IMR-90 (cell line): ENCODE measurements around the gene LRRC15. TPM values are rescaled to one million over a fixed set of nuclear protein-coding genes. Genes with fewer than 3 reads are reported as not detected.

Source experiments
- ATAC-seq: fragments of 200-7000 bp; cut with Tn5 transposase; 2 replicates; pipeline ENCODE4 v1.9.1; 2020; ENCODE audit warnings: low read depth, mild to moderate bottlenecking, moderate library complexity
- BruUV-seq: library from RNA; stranded (reverse); fragments of 400-500 nt; replicated peaks from 2 replicates; lab custom pipeline; 2021; lab: Mats Ljungman, UMichigan
- CTCF ChIA-PET: fragments of 300-600 bp; formaldehyde crosslinking; extraction: SDS; loops from one replicate; lab custom pipeline; 2021; ENCODE audit warnings: antibody characterized with exemption; lab: Yijun Ruan, JAX
- POLR2A ChIA-PET: fragments of 300-600 bp; sonication (Branson Sonifier 250); formaldehyde crosslinking; loops from one replicate; lab custom pipeline; 2022; ENCODE audit warnings: antibody characterized with exemption; ENCODE audit not compliant: unreplicated experiment; lab: Charles Lee
- DNase-seq: peaks from one replicate; pipeline ENCODE4 v3.0.0; 2013
- H2AFZ ChIP-seq: replicated peaks from 2 replicates; pipeline ENCODE3; 2013; ENCODE audit warnings: low read length, mild to moderate bottlenecking; ENCODE audit not compliant: poor library complexity
- H2AK5ac ChIP-seq: 2 replicates; pipeline ENCODE4 v1.6.1; 2013; ENCODE audit warnings: low read depth, low read length, inconsistent platforms
- H2AK9ac ChIP-seq: replicated peaks from 2 replicates; pipeline ENCODE3; 2013; ENCODE audit warnings: mild to moderate bottlenecking, low read depth, low read length, moderate library complexity; ENCODE audit not compliant: poor library complexity
- H2BK120ac ChIP-seq: 2 replicates; pipeline ENCODE4 v1.6.1; 2013; ENCODE audit warnings: low read depth, low read length, inconsistent platforms
- H2BK15ac ChIP-seq: 3 replicates; pipeline ENCODE4 v1.6.1; 2013; ENCODE audit warnings: low read depth, low read length, inconsistent platforms
- H2BK20ac ChIP-seq: 2 replicates; pipeline ENCODE4 v1.6.1; 2013; ENCODE audit warnings: low read depth, mild to moderate bottlenecking, inconsistent platforms, low read length, moderate library complexity
- H2BK5ac ChIP-seq: 2 replicates; pipeline ENCODE4 v1.6.1; 2013; ENCODE audit warnings: mild to moderate bottlenecking, low read depth, low read length, inconsistent platforms; ENCODE audit not compliant: poor library complexity, severe bottlenecking
- H3K14ac ChIP-seq: replicated peaks from 2 replicates; pipeline ENCODE4 v1.6.1; 2013; ENCODE audit warnings: low read depth, low read length, inconsistent platforms
- H3K18ac ChIP-seq: 2 replicates; pipeline ENCODE4 v1.6.1; 2013; ENCODE audit warnings: low read depth, low read length, control low read depth
- H3K23ac ChIP-seq: 2 replicates; pipeline ENCODE4 v1.6.1; 2013; ENCODE audit warnings: low read depth, low read length, inconsistent platforms
- H3K27ac ChIP-seq: 2 replicates; pipeline ENCODE4 v1.5.1; 2013; ENCODE audit warnings: mild to moderate bottlenecking, control low read depth, low read length; ENCODE audit not compliant: insufficient read depth
- H3K27me3 ChIP-seq: 2 replicates; pipeline ENCODE4 v1.6.1; 2013; ENCODE audit warnings: low read length; ENCODE audit not compliant: control insufficient read depth, insufficient read depth
- H3K36me3 ChIP-seq: 2 replicates; pipeline ENCODE4 v1.6.1; 2013; ENCODE audit warnings: low read length, mixed read lengths; ENCODE audit not compliant: control insufficient read depth, insufficient read depth
- H3K4ac ChIP-seq: 2 replicates; pipeline ENCODE4 v1.6.1; 2013; ENCODE audit warnings: low read depth, low read length, inconsistent platforms
- H3K4me1 ChIP-seq: 2 replicates; pipeline ENCODE4 v1.6.1; 2013; ENCODE audit warnings: low read length, mixed read lengths; ENCODE audit not compliant: control insufficient read depth, insufficient read depth
- H3K4me2 ChIP-seq: 2 replicates; pipeline ENCODE4 v1.6.1; 2013; ENCODE audit warnings: low read depth, mild to moderate bottlenecking, control low read depth, low read length, moderate library complexity
- H3K4me3 ChIP-seq: 2 replicates; pipeline ENCODE4 v1.5.1; 2013; ENCODE audit warnings: low read depth, mild to moderate bottlenecking, control low read depth, low read length, moderate library complexity; ENCODE audit not compliant: insufficient read depth
- H3K56ac ChIP-seq: 2 replicates; pipeline ENCODE4 v1.6.1; 2013; ENCODE audit warnings: low read length, inconsistent platforms; ENCODE audit not compliant: insufficient read depth; ENCODE audit errors: extremely low read depth
- H3K79me1 ChIP-seq, 2 experiments: 2 replicates each; pipeline ENCODE4 v1.6.1; 2013; ENCODE audit warnings: low read length in 2 of 2, inconsistent platforms in 1 of 2, low read depth in 1 of 2
- H3K9ac ChIP-seq: 2 replicates; pipeline ENCODE4 v1.6.1; 2013; ENCODE audit warnings: low read depth, low read length, control low read depth
- H3K9me1 ChIP-seq: 2 replicates; pipeline ENCODE4 v1.6.1; 2013; ENCODE audit warnings: low read length, inconsistent platforms; ENCODE audit not compliant: insufficient read depth
- H3K9me3 ChIP-seq: 2 replicates; pipeline ENCODE4 v1.6.1; 2013; ENCODE audit warnings: low read length; ENCODE audit not compliant: control insufficient read depth, insufficient read depth
- H4K20me1 ChIP-seq: 2 replicates; pipeline ENCODE4 v1.6.1; 2013; ENCODE audit warnings: low read length, inconsistent platforms; ENCODE audit not compliant: insufficient read depth
- H4K5ac ChIP-seq: 2 replicates; pipeline ENCODE4 v1.6.1; 2013; ENCODE audit warnings: mild to moderate bottlenecking, low read depth, low read length, control low read depth
- H4K8ac ChIP-seq, 2 experiments: 2 replicates each; pipeline ENCODE4 v1.6.1; 2013; ENCODE audit warnings: low read depth in 2 of 2, low read length in 2 of 2, control low read depth in 1 of 2, inconsistent platforms in 1 of 2
- H4K91ac ChIP-seq: 2 replicates; pipeline ENCODE4 v1.6.1; 2013; ENCODE audit warnings: low read depth, low read length, inconsistent platforms; ENCODE audit not compliant: insufficient read depth
- BHLHE40 ChIP-seq: fragments of 150-350 bp; IDR thresholded peaks from 2 replicates; pipeline ENCODE4 v1.6.1; 2016; ENCODE audit warnings: mild to moderate bottlenecking, low read depth, low read length
- CEBPB ChIP-seq: IDR thresholded peaks from 2 replicates; pipeline ENCODE4 v1.6.1; 2012; ENCODE audit warnings: low read depth, low read length, improper control_type of control experiment
- CHD1 ChIP-seq: IDR thresholded peaks from 2 replicates; pipeline ENCODE4 v1.6.1; 2012; ENCODE audit warnings: low read depth, low read length, improper control_type of control experiment
- MAZ ChIP-seq: IDR thresholded peaks from 2 replicates; pipeline ENCODE4 v1.6.1; 2012; ENCODE audit warnings: low read depth, mild to moderate bottlenecking, low read length, improper control_type of control experiment, moderate library complexity, borderline replicate concordance
- MXI1 ChIP-seq: IDR thresholded peaks from 2 replicates; pipeline ENCODE4 v1.6.1; 2012; ENCODE audit warnings: low read depth, mild to moderate bottlenecking, low read length, moderate library complexity, borderline replicate concordance
- NFE2L2 ChIP-seq: fragments of 150-350 bp; IDR thresholded peaks from 2 replicates; pipeline ENCODE4 v1.6.1; 2016; ENCODE audit warnings: low read depth, mild to moderate bottlenecking, low read length
- POLR2A ChIP-seq: IDR thresholded peaks from 2 replicates; pipeline ENCODE4 v1.6.1; 2012; ENCODE audit warnings: mild to moderate bottlenecking, low read depth, low read length
- RAD21 ChIP-seq: IDR thresholded peaks from 2 replicates; pipeline ENCODE4 v1.6.1; 2012; ENCODE audit warnings: low read length, improper control_type of control experiment
- RCOR1 ChIP-seq: IDR thresholded peaks from 2 replicates; pipeline ENCODE4 v1.6.1; 2012; ENCODE audit warnings: mild to moderate bottlenecking, low read length, improper control_type of control experiment; ENCODE audit not compliant: insufficient replicate concordance
- WGBS, 2 experiments: methylation state at CpG; one replicate each; pipeline versions ENCODE4 v1.1.5 to v1.1.7; 2013; ENCODE audit warnings: missing lambda C conversion rate in 2 of 2; ENCODE audit not compliant: insufficient read length in 1 of 2; ENCODE audit errors: extremely low coverage in 2 of 2; 5-methylcytosine and 5-hydroxymethylcytosine counted together
- dilution Hi-C: fragments of 300-500 bp; cut with HindIII; formaldehyde crosslinking; loops from one replicate; pipeline ENCODE4 v1.14.3; 2018; ENCODE audit warnings: low sequenced_read_pairs; ENCODE audit not compliant: unreplicated experiment
- in situ Hi-C: fragments of 300-500 bp; cut with MboI; formaldehyde crosslinking; loops from 3 replicates; pipeline ENCODE4 v1.14.3; 2019; ENCODE audit warnings: low sequenced_read_pairs, inconsistent platforms, mixed read lengths
- intact Hi-C: fragments of 100-400 bp; cut with micrococcal nuclease; formaldehyde crosslinking; loops from 2 replicates; pipeline ENCODE4 v1.10.0; 2022
- polyA plus RNA-seq, 3 experiments: library from polyadenylated mRNA; depleted of rRNA; stranded (reverse); fragments of >200 nt; gene quantifications; 2 replicates each; pipeline ENCODE4 v1.2.3, GENCODE V29; 2012; ENCODE audit warnings: low replicate concordance in 1 of 3
- total RNA-seq: library from RNA; depleted of rRNA; stranded (reverse); fragments of >200 nt; gene quantifications from 2 replicates; pipeline ENCODE4 v1.2.3, GENCODE V29; 2012
- TF ChIP-seq, protein P1 (sequence below): conservative IDR thresholded peaks from 2 replicates; pipeline ENCODE4 v1.5.1; 2012; ENCODE audit warnings: mild to moderate bottlenecking, low read depth, low read length, improper control_type of control experiment
- TF ChIP-seq, protein P2 (sequence below): fragments of 150-350 bp; IDR thresholded peaks from 2 replicates; pipeline ENCODE4 v1.6.1; 2017; ENCODE audit warnings: mild to moderate bottlenecking, antibody characterized with exemption, low read length, low read depth

LRRC15 gene
- total and polyA plus RNA-seq, 2 of the 4 experiments (the other 2 are of a cell fraction) = 2.5 to 9.0 TPM

DNA sequence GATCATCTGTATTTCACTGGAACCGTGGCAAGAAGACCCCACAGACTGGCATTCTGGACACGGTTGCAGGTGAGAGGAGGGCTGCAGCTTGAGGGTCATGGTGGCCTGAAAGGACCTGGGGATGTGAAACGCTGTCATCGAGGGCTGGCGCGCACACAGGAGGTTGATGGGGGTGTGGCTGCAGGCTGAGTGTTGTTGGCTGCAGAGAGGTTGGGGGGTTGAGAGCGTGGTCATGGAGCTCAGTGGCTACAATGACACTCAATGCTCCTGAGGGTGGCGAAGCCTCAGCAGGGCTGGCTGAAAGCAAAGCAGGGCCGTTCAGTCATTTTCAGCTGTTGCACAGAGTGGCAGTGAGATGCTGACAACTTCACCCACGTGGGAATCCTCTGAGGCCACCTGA, 39.4 kb downstream of the LRRC15 start:
- H3K56ac ChIP-seq = no peak overlapping the region
- in situ Hi-C loops (loop anchor here (10.0 to 25.0 kb wide), 2 partner anchors 275 to 532 kb away; no protein-coding TSS in a partner anchor), dilution Hi-C loops (no loop called here)

More for the DNA sequence above, 39.4 kb downstream of the LRRC15 start:
- H3K27me3 ChIP-seq = no peaks in the 10 kb centered on the region
- peak overlapping the region; percentile 35; the same call in 1 of the 2 replicates for H2AK5ac ChIP-seq
- H3K18ac ChIP-seq = peak overlapping the region; percentile 14; the same call in 1 of the 2 replicates
- peak overlapping the region; percentile 24; the same call in 1 of the 2 replicates for H2BK120ac ChIP-seq
- H3K9me1 ChIP-seq = peaks cover 18% of the 10 kb centered on the region
- no peak for DNase-seq
- H2AK9ac ChIP-seq = no peak overlapping the region
- no peaks in the 10 kb centered on the region for H3K9me3 ChIP-seq
- intact Hi-C loops = loop anchor here (5.0 kb wide), 1 partner anchor 932 kb away; no protein-coding TSS in a partner anchor
- no peak overlapping the region for H3K4me2 ChIP-seq
- H2AFZ ChIP-seq = peak overlapping the region; percentile 1
- no peak; the same call in 1 of the 2 replicates for ATAC-seq
- peak overlapping the region; percentile 6; the same call in 1 of the 2 replicates for H2BK20ac ChIP-seq
- 74% methylated on average over 10 of the region's 10 CpGs; no CpG with 5 or more reads in 1 of the 2 experiments for WGBS, 2 experiments
- 0 out of 2 replicates have a peak overlapping the region, but pooled peaks have one; percentile 3 for H3K27ac ChIP-seq
- TF ChIP-seq, protein P1, sequence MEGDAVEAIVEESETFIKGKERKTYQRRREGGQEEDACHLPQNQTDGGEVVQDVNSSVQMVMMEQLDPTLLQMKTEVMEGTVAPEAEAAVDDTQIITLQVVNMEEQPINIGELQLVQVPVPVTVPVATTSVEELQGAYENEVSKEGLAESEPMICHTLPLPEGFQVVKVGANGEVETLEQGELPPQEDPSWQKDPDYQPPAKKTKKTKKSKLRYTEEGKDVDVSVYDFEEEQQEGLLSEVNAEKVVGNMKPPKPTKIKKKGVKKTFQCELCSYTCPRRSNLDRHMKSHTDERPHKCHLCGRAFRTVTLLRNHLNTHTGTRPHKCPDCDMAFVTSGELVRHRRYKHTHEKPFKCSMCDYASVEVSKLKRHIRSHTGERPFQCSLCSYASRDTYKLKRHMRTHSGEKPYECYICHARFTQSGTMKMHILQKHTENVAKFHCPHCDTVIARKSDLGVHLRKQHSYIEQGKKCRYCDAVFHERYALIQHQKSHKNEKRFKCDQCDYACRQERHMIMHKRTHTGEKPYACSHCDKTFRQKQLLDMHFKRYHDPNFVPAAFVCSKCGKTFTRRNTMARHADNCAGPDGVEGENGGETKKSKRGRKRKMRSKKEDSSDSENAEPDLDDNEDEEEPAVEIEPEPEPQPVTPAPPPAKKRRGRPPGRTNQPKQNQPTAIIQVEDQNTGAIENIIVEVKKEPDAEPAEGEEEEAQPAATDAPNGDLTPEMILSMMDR = no peak
- TF ChIP-seq CEBPB (no peak), RCOR1 (no peak), MAZ (no peak), CHD1 (no peak), RAD21 (no peak), POLR2A (no peak), NFE2L2 (no peak), BHLHE40 (no peak), MXI1 (no peak)
- TF ChIP-seq, protein P2, sequence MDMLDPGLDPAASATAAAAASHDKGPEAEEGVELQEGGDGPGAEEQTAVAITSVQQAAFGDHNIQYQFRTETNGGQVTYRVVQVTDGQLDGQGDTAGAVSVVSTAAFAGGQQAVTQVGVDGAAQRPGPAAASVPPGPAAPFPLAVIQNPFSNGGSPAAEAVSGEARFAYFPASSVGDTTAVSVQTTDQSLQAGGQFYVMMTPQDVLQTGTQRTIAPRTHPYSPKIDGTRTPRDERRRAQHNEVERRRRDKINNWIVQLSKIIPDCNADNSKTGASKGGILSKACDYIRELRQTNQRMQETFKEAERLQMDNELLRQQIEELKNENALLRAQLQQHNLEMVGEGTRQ = no peak
- no peak overlapping the region for H3K23ac ChIP-seq
- no TSS peak for BruUV-seq
- H4K91ac ChIP-seq = no peak overlapping the region; the same call in 1 of the 2 replicates
- H3K4me3 ChIP-seq = no peak overlapping the region
- no peaks in the 10 kb centered on the region for H3K36me3 ChIP-seq
- H3K79me1 ChIP-seq = 0 out of 4 replicates have a peak, but pooled peaks cover 0 to 8% of the 10 kb centered on the region in 2 experiments
- peak overlapping the region; percentile 1 for H2BK5ac ChIP-seq
- H3K4me1 ChIP-seq = peaks cover 10% of the 10 kb centered on the region
- H2BK15ac ChIP-seq = no peak overlapping the region; the same call in 2 of the 3 replicates
- no peak overlapping the region for H3K9ac ChIP-seq
- peak overlapping the region; percentile 3; the same call in 1 of the 2 replicates for H4K5ac ChIP-seq
- POLR2A ChIA-PET = no interaction called here
- 0 out of 2 replicates have a peak overlapping the region, but pooled peaks have one; percentile 37 for H3K14ac ChIP-seq
- H4K20me1 ChIP-seq = peaks cover 3% of the 10 kb centered on the region; the same call in 1 of the 2 replicates
- CTCF ChIA-PET = interaction anchor here (0.7 to 1.0 kb wide), 2 partner anchors 13 to 75 kb away, joined by 3 read pairs; no protein-coding TSS in a partner anchor
- no peak overlapping the region for H3K4ac ChIP-seq
- no peak overlapping the region; a peak in 1 of 4 replicates for H4K8ac ChIP-seq
